OCI-LY7 (cell line): ENCODE results near the gene ACSS1.

Source experiments
- EZH2phosphoT487 ChIP-seq: fragments of 200-600 bp; sonication (generic); IDR thresholded peaks from 2 replicates; pipeline ENCODE4 v1.6.1; 2018; ENCODE audit warnings: low read depth, borderline replicate concordance, mild to moderate bottlenecking, mixed run types, antibody characterized with exemption, low read length, moderate library complexity, mixed read lengths
- TF ChIP-seq, protein P1 (sequence below): fragments of 200-600 bp; sonication (generic); conservative IDR thresholded peaks from 2 replicates; pipeline ENCODE4 v1.5.1; 2014; ENCODE audit warnings: mild to moderate bottlenecking, antibody characterized with exemption, low read length, moderate library complexity, mixed read lengths

DNA sequence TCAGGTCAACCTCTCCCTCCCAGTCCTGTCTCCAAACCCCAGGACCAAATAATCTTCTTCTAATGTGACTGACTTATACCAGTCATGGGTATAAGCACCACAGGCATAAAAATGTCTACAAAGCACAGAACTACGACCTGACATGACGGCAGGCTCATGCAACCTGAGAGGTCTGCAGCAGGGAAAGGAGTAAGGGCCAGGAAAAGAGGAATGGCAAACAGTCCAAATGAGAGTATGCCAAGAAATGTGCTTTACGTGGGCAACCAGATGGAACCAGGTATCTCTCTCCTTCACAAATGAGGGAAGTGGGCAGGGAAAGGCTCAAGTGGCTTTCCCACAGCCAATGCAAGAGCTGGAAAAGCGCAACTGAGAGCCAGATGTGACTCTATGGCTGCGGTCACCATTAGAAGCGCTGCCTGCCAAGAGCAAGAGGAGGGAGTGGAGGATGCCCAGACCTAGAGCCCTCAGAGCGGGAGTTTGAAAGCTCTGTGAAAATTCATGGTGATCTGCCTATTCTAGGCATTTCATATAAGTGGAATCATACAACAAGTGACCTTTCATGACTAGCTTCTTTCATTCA is 71.4 kb downstream of the ACSS1 start:
- TF ChIP-seq, protein P1, sequence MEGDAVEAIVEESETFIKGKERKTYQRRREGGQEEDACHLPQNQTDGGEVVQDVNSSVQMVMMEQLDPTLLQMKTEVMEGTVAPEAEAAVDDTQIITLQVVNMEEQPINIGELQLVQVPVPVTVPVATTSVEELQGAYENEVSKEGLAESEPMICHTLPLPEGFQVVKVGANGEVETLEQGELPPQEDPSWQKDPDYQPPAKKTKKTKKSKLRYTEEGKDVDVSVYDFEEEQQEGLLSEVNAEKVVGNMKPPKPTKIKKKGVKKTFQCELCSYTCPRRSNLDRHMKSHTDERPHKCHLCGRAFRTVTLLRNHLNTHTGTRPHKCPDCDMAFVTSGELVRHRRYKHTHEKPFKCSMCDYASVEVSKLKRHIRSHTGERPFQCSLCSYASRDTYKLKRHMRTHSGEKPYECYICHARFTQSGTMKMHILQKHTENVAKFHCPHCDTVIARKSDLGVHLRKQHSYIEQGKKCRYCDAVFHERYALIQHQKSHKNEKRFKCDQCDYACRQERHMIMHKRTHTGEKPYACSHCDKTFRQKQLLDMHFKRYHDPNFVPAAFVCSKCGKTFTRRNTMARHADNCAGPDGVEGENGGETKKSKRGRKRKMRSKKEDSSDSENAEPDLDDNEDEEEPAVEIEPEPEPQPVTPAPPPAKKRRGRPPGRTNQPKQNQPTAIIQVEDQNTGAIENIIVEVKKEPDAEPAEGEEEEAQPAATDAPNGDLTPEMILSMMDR, result no peak
- TF ChIP-seq EZH2phosphoT487, result no peak
